Measurements from ENCODE around the gene MYH13. TPM values are rescaled to one million over a fixed set of nuclear protein-coding genes. Genes with fewer than 3 reads are reported as not detected.

MYH13 gene
- total RNA-seq, 1 donor from 2014 or later, result not detected

DNA sequence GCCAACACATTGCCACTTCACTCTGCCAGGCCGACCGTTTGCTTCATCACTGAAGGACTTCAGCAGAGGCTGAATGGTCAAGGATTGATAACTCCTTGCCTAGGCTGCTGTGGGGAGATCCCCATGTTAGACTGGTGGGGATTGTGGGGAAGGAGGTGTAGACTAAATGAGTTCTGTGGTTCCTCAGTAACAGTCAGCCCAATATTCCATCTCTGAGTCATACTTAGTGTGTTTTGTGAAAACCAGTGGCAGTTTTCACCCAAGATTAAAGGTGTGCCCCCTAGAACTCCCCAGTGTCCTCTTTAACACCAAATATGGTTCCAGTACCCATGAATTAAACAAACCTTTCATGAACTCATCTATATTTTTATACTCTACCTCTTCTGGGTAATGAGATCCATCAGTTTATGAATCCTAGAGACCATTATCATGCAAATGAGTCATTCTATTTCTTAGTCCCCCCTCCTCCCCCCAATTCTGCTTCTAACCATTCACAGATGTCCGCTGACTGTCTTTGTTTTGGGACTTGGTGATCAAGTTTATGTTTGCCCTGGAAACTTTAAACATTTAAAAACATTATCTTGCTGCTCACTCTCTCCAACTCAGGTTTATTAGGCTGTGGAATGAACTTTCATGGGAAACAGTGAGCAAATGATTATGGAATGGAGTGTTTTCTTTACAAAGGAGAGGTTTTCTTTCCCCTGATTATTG lies 107.6 kb downstream of the MYH13 start:
- H3K4me3 ChIP-seq (ENCODE audit: low read depth, low read length), result no peak overlapping the region
- DNase-seq (ENCODE audit: low read depth), result no peak
- no peak for TF ChIP-seq CTCF (conservative IDR thresholded peaks at IDR 0.05; ENCODE audit: low read depth, low read length)

- no peak for DNase-seq (ENCODE audit: low read depth)
- H3K4me3 ChIP-seq (ENCODE audit: low read depth, low read length), result no peak overlapping the region
- TF ChIP-seq CTCF (conservative IDR thresholded peaks at IDR 0.05; ENCODE audit: low read depth, low read length), result no peak
Observed at GRCh38 chr17:10264051-10264450, 108.8 kb downstream of the MYH13 start.

DNA sequence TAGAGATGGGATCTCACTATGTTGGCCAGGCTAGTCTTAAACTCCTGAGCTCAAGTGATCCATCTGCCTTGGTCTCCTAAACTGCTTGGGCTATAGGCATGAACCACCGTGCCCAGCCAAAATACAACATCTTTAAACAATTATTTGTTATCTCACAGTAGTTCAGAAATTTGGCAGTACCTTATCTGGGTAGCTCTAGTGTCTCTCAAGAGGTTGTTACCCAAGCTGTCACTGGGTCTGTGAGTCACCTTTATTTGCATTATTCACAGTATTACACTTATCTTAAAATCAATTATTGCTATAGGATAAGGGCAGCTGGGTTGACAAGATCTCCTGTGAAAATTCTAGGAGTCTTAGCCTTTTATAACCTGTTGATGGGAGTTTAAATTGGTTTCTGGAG lies 110.4 kb downstream of the MYH13 start:
- TF ChIP-seq CTCF (conservative IDR thresholded peaks at IDR 0.05; ENCODE audit: low read depth, low read length), result no peak
- no peak for DNase-seq (ENCODE audit: low read depth)
- H3K4me3 ChIP-seq (ENCODE audit: low read depth, low read length), result no peak overlapping the region

DNA sequence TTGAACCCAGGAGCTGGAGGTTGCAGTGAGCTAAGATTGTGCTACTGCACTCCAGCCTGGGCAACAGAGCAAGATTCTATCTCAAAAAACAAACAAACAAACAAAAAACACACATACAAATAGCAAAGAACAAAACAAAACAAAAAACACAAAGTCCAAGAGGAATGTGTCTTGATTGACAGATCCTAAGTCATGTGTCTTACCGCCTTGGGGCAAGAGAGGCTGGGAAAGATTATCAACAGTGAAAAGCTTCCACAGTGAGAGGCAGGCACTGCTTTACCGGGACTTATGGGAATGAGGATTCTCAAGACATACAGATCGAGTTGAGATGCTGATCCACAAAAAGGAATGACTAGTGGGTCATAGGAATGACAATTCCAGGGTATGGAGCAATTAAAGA lies 111.7 kb downstream of the MYH13 start:
- H3K4me3 ChIP-seq (ENCODE audit: low read depth, low read length), result no peak overlapping the region
- no peak for TF ChIP-seq CTCF (conservative IDR thresholded peaks at IDR 0.05; ENCODE audit: low read depth, low read length)
- DNase-seq (ENCODE audit: low read depth), result no peak

GRCh38 chr17:10251212-10251948 lies 121.4 kb downstream of the MYH13 start:
- no peak for TF ChIP-seq CTCF (conservative IDR thresholded peaks at IDR 0.05; ENCODE audit: low read depth, low read length)
- DNase-seq (ENCODE audit: low read depth), result no peak

More at GRCh38 chr17:10251212-10251948, 121.4 kb downstream of the MYH13 start:
- no peak overlapping the region for H3K4me3 ChIP-seq (ENCODE audit: low read depth, low read length)

Other genes with a start within 250 kb of the MYH13 start
- 0.58 and 2.5 TPM in 2 replicates for gene GAS7, start 174.4 kb downstream of the MYH13 start, total RNA-seq
- not detected in 2 replicates for gene MYH8, start 48.9 kb upstream of the MYH13 start, total RNA-seq
- gene MYH4, start 96.6 kb upstream of the MYH13 start, total RNA-seq, result not detected in 2 replicates
- not detected in 2 replicates for gene MYH1, start 145.5 kb upstream of the MYH13 start, total RNA-seq
- not detected in 2 replicates for gene MYH2, start 176.7 kb upstream of the MYH13 start, total RNA-seq

Data from epithelial cell of proximal tubule (primary cell).